Hindlimb muscle (tissue), 1 donor: ENCODE results near the gene SNX13. TPM values are rescaled to one million over a fixed set of nuclear protein-coding genes. Genes with fewer than 3 reads are reported as not detected.
"Not testable (repeated sequence)": the region's sequence is repeated elsewhere in the genome, so short reads cannot be mapped to it uniquely, and the experiment has no call there.

Source experiments
- DNase-seq: peaks from one replicate; pipeline ENCODE4 v3.0.0-alpha.2; 2013
- polyA plus RNA-seq: library from polyadenylated mRNA; unstranded; fragments of 120-200 nt; gene quantifications from one replicate; pipeline ENCODE4 v1.2.1, GENCODE V29; 2013; ENCODE audit not compliant: insufficient read length

SNX13 gene
- polyA plus RNA-seq, 1 donor = 19.9 TPM

DNA sequence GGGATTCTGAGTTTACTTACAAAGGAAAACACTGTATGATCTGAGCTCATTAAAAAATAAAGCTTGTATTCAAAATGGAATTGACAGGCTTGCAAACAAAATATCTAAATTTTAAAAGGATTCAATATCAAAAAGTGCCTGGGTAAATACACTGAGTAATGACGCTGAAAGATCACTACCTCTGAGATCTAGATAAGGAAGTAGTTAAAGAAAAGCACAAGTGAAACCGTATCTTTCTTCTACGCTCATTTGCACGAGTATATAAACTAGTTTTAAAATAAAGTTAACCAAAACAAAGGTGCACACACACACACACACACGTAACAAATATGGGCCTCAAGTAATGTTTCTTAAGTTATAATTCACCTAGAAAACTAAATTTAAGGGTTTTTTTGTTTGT, 93.4 kb downstream of the SNX13 start:
- DNase-seq = no peak

DNA sequence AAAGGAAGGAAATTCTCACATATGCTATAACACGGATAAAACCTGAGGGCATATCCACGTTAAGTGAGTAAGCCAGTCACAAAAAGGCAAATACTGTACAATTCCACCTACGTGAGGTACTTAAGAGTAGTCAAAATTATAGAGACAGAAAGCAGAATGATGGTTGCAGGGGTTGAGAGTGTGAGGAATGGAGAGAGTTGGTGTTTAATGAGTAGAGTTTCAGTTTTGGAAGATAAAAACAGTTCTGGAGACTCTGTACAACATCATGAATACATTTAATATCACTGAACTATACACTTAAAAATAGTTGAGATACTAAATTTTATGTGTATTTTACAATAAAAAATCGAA, 95.1 kb downstream of the SNX13 start:
- no peak for DNase-seq

DNA sequence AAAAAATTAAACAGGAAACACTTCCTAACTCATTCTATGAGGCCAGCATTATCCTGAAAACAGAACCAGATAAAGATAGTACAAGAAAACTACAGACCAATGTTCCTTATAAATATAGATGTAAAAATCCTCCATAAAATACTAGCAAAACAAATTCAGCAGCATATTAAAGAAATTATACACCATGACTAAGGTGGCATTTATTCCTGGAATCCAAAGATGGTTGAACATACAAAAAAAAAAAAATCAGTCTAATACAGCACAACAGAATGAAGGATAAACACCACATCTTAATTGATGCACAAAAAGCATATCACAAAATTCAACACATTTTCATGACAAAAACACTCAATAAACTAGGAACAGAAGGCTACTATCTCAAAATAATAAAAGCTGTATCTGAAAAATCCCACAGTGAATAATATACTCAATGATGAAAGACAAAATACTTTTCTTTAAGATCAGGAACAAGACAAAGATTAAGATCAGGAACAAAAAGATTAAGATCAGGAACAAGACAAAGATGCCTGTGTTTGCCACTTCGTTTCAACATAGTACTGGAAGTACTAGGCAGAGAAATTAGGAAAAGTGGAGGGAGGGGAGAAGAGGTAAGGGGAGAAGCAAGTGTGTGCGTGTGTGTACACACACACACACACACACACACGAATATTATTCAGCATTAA, 95.6 kb downstream of the SNX13 start:
- DNase-seq = no peak

DNA sequence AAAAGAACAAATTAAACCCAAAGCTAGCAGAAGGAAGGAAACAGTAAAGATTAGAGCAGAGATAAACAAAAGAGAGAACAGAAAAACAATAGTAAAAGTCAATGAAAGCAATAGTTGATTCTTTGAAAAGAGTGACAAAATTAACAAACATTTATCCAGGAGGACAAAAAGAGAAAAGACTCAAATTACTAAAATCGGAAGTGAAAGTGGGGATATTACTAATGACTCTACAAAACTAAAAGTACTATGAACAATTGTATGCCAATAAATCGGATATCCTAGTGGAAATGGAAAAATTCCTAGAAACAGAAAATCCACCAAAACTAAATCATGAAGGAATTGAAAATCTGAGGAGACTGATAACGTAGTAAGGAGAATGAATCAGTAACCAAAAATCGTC, 96.3 kb downstream of the SNX13 start:
- no peak for DNase-seq

DNA sequence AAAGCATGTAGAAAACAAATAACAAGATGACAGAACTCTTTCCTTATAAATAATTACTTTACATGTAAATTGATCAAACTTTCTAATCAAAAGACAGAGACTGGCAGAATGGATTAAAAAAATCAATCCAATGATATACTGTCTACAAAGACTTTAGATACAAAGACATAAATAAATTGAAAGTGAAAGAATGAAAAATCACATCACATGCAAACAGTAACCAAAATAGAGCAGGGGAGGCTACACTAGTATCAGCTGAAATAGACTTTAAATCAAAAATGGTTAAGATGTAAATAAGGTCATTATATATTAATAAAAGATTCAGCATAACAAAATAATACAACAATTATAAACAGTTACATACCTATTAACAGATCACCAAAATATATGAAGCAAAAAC, 97.3 kb downstream of the SNX13 start:
- DNase-seq = no peak

DNA sequence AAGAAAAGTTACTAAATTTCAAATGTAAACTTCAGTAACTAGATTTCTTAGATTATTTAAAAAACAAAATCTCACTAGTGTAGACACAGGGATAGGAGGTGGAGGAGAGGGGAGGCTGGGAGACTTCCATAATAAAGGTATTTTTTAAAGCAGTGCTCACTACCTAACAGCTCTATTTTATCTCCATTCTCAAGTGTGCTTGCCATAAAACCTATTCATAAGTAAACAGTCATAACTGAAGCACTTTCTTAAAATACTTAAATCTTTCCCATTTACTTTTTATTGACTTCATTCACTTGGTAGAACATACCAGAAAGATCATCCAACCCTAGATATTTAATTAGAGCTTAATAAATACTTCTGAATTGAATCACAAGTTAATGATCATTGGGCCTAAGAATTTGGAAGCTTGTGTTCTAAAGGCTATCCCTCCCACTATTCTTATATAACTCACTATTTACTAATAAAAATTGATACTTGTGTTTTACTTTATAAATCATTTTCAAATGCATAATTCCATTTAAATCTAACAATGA, 107.4 kb downstream of the SNX13 start:
- DNase-seq = no peak

DNA sequence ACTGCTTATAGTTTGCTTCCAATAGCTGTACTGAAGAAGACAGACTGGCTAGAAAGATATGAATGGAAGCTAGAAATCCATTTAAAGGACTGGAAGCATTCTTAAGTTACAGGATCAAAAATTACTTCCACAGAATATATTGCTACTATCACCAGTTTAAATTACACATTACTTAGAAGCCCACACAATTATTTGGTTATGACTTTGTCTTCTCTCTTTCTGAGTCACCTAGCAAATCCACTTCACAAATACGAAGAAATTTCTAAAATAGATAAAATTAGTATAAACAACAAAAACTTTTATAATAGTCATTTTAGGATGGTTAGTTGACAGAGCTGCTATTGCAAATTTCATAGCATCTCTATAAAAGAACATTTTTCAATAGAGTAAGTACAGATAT, 108.1 kb downstream of the SNX13 start:
- no peak for DNase-seq

DNA sequence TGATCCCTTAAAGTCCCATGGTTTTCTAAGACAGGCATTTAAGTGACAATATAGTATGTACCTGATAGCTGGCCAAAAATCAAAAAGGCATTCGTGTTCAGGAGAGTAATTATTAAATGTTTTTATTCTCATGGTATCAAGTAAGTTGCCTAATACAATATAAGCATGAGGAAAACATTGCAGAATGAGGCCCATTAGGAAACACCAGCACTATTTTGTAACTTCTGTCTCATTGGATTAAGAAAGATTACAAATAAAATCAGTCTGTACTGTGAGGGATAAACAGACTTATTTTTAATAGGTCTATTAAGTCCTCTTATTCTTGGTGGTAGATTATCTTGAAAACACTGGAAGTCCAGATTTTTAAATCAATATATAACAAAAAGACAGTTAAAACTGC, 110.1 kb downstream of the SNX13 start:
- DNase-seq = no peak

DNA sequence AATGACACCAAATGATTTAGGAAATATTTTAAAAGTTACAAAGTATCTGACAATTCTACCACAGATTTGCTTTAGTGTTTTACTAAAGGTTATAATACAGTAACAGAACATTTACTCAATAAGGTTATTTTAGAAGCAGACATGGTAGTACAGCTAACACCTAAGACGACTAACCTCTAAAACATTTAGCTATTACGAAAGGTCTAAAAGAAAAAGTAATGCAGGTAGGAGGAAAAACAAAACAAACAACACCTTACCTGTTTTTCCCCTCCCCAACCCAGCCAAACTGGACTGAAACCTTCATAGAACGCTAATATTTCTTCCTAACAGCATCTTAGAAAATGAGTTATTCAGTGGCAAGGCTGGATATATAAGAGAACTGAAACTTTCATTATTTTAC, 111.3 kb downstream of the SNX13 start:
- no peak for DNase-seq

DNA sequence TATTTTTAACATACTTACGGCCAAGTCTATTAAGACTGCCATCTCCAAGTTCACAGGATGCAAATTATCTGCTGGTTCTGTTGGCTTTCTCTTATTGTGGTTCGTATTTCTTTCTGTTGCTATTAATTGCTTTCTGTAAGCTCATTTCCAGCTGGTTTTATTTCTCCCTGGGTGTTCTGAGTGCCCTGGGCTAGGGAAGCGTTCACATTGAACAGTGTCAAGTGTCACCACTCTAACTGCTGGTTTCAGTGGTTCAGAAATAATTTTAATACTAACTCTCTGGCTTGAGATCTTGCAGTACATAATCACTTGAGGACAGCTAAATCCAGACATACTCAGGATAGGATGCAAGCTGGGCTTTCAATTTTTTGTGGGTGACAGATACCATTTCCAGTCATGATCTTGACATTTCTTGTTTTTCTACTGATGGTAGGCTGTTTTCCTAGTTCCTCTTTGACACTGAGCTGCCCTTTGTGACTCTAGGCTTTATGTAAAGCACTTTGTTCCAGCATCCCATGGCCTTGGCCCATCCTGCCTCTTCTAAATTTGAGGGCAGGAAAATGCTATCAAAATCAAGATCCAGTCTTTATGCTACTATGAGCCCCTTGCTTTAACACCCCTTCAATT, 117.6 kb downstream of the SNX13 start:
- DNase-seq = no peak

DNA sequence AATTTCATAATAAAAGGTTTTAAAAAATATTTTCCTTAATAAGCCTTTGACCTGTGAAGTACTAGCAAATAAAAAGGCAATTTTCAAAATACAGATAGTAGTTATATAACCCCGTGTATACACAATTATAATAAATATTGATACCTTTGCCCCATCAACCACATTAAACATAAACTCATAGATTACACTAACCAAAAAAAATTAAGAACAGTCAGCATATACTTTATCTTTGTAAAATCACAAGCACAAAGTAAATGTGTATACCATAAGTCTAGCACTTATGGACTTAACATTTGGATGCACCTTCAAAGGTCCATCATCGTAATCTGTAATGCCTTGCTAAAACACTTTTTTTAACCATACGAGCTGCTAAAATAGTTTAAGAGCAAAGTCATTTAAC, 123.4 kb downstream of the SNX13 start:
- no peak for DNase-seq

DNA sequence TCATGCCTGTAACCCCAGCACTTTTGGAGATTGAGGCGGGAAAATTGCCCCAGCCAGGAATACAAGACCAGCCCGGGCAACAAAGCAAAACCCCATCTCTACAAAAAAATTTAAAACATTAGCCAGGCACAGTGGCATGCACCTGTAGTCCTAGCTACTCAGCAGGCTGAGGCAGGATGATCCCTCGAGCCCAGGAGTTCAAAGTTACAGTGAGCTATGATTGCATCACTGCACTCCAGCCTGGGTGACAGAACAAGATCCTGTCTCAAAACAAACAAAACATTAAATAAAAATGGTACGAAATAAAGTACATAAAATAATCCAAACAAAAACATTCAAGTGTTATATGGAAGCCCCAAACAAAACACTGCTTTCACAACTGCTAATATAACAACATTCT, 125.0 kb downstream of the SNX13 start:
- DNase-seq = no peak

DNA sequence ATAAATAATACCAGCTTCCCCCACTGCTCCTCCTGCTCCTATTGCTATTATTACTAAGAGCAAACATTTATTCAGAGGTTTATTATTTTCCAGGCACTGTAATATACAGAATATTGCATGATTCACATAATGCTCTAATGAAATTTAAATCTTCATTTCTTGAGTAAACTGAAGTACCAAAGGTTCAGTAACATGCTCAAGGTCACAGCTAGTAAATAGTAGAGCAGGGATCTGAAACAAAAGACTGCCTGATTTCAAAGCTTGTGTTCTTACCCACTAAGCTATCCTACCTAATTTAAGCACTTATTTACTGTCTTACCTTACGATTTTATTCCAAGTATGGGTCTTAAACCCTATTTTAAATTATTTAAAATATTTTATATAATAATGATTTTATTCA, 126.2 kb downstream of the SNX13 start:
- no peak for DNase-seq

DNA sequence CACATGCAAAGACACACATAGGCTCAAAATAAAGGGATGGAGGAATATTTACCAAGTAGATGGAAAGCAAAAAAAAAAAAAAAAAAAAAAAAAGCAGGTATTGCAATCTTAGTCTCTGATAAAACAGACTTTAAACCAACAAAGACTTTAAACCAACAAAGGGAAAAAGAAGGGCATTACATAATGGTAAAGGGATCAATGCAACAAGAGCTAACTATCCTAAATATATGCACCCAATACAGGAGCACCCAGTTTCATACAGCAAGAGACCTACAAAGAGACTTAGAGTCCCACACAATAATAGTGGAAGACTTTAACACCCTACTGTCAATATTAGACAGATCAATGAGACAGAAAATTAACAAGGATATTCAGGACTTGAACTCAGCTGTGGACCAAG, 131.1 kb downstream of the SNX13 start:
- not testable (repeated sequence) for DNase-seq

DNA sequence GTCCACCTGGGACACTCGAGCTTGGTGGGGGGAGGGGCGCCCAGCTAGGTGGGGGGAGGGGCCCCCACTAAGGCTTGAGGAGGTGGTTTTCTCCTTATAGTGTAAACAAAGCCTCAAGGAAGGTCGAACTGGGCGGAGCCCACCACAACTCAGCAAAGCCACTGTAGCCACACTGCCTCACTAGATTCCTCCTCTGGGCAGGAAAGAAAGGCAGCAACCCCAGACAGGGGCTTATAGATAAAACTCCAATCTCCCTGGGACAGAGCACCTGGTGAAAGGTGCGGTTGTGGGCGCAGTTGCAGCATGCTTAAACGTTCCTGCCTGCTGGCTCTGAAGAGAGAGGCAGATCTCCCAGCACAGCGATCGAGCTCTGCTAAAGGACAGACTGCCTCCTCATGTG, 133.1 kb downstream of the SNX13 start:
- no peak for DNase-seq

DNA sequence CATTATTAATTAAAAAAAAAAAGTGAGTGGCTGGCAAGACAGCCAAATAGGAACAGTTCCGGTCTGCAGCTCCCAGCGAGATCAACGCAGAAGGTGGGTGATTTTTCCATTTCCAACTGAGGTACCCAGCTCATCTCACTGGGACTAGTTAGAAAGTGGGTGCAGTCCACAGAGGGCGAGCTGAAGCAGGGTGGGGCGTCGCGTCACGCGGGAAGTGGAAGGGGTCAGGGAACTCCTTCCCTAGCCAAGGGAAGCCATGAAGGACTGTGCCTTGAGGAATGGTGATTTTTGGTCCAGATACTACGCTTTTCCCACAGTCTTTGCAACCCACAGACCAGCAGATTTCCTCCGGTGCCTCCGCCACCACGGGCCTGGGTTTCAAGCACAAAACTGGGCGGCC, 133.7 kb downstream of the SNX13 start:
- no peak for DNase-seq

DNA sequence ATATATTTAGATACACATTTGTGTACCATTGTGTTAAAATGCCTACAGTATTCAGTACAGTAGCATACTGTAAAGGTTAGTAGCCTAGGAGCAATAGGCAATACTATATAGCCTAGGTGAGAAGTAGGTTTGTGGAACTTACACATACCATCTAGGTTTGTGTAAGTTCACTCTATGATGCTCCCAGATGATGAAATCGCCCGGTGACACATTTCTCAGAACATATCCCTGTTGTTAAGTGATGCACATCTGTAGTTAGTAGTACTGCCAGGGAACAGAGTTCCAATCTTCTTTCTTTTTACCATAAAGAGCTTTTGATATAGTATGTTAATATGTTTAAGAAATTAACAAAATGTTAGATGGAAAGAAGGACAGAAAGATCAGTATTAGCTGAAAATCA, 138.2 kb downstream of the SNX13 start:
- DNase-seq = no peak

DNA sequence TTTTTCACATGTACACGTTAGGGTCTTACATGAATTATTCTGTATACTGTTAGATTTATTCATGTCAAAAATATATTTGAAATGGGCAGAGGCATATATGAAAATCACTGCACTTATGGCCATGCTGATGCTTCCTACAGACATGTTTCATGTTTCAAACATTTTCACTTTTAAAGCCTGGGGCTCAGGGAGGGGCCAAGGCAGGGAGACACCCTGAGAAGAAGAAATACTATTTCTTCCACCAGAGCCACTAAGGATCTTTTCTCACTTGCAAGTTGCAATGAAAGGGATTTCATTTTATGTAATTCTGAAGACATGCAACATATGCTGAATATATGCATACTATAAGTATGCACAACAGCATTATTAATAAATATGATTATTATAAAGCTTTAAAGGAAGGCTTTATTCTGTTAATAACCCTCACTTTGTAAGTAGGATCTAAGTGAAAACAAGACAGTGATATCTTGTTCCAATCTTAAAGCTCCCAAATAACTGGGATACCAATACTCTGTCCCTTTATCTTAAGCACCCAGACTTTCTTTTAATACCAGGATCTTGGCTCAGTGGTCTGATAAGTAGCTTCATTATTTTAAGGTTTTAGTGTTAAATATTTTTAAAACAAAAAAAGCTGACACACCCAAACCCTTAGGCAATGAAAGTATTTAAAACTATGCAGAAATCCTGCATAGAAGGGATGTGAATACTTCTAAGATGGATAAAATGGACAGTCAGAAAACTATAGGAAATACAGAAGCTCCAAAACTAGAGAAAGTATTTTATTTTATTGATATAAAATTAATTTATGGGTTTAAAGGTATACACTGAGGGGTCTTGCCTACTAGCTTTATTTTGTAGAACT, 148.0 kb downstream of the SNX13 start:
- DNase-seq = no peak

DNA sequence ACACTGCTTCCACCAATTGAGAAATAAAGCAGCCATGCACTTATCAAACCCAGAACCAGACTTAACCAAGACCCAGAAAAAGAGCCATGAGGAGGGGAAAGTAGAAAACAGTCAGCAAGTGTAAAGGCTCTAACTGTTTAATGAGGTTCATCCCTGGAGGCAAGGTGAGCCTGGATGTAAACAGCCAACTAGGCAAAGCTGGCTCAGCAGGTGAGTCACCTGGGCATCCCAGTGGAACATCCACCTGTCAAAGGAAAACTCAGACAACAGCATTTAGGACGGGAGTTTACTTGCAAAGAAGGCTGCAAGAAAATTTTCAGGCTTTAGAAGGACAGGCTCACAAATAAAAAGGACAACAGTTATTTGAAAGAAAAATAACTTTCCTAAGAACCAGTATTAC, 153.0 kb downstream of the SNX13 start:
- no peak for DNase-seq

DNA sequence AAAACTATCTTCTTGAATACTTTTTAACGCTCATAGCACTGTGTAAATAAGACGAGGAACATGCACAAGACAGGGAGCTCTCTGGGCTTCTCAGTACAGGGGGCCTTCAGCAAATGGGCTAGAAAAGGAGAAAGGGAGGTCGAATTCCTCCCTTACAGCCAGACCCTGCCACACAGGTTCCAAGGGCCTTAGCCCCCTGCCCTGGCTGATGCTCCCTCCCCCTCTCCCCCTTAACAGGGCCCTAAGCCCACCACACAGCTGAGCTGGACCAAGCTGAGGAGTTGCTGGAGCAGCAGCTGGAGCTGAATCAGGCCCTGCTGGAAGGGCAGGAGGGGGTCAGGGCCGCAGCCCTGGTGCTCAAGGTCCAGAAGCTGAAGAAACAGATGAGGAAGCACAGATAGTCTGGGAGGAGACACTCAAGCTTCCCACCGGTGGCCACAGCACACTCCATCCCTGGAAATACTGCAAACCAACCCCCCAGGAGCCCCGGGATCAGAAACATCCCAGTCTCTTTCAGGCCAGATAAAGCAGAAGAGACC, 153.9 kb downstream of the SNX13 start:
- no peak for DNase-seq

DNA sequence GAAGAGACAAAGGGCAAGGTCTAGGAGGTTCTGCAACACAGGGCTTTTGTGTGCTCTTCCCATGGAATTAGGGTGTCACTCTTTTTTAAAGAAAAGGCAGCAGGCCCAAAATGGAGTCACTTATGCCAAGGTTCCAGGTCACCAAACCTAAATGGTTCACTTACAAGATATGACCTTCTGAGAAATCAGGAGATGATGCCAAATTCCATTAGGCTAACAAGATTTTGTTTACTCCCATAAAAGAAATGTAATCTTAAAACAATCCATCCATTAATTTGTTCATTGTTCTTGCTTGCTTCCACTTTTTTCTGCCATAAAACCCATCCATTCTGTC, 158.1 kb downstream of the SNX13 start:
- DNase-seq = no peak

DNA sequence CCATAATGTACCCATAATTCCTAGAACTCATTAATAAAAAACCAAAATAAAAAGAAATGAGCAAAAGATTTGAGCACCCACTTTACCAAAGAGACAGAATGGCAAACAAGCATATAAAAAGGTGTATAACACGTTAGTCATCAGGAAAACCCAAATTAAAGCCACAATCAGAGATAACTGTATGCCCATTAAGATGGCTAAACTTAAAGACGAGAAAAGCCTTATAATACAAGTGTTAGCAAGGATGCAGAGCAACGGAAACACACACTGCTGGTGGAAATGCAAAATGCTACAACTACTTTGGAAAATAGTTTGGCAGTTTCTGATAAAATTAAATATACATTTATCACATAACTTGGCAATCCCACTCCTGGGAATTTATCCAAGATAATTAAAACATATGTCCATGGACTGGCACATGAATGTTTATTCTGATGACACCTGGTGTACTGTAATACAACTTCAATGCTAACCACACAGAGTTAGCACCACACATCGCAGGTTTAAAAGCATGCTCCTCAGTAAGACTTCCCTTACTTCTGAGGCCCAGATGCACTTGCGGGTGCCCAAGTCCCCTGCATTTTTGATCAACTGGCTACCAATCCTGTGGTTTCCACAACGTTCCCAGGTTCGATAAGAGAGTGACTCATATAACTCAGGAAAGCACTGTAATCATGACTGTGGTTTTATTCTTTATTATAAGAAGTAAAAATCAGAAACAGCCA, 158.6 kb downstream of the SNX13 start:
- DNase-seq = no peak

DNA sequence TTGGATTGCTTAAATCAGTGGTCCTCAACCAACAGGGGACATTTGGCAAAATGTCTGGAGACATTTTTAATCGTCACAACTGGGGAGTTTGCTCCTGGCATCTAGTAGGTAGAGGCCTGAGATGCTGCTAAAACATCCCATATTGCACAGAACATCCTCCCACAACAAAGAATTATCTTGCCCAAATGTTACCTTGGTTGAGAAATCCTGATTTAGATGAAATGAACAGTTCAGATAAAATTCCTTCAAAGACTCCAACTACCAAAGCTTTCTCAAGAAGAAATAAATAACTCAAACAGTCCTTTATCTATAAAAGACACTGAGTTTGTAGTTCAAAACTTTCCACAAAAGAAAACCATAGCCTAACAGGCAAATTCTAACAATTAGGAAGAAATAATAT, 160.9 kb downstream of the SNX13 start:
- DNase-seq = no peak
